Measurements from ENCODE around the gene CDC14A. TPM values are rescaled to one million over a fixed set of nuclear protein-coding genes. Genes with fewer than 3 reads are reported as not detected.

The CDC14A gene
- 10 to 100 TPM; 18.6 to 40.6 (median 28.8) TPM for total RNA-seq

- no peaks in the 10 kb centered on the region for H3K9me3 ChIP-seq
- peak; percentile 27 to 60 for TF ChIP-seq POLR2A (IDR thresholded peaks at IDR 0.05)
- TF ChIP-seq EP300 (IDR thresholded peaks at IDR 0.05): peak in 1 of 2 donors; percentile 86
- TF ChIP-seq CTCF (IDR thresholded peaks at IDR 0.05): no peak
- 0% methylated on average over 45 to 51 of the region's 65 CpGs for WGBS, 2 donors
- H3K27me3 ChIP-seq: no peaks in the 10 kb centered on the region
- peak within 1 kb of the TSS; percentile 81 to 93 (median 86) for H3K27ac ChIP-seq
- H3K36me3 ChIP-seq: no peaks in the 10 kb centered on the region
- peak; percentile 84 to 87 for DNase-seq (ENCODE audit: low spot score in 2 of 2)
- peaks cover 0 to 37% (median 26%) of the 10 kb centered on the region in 4 donors for H3K4me1 ChIP-seq
- peak within 1 kb of the TSS; percentile 70 to 99 (median 79) for H3K4me3 ChIP-seq
Observed at GRCh38 chr1:100352267-100353070, at the start of gene CDC14A. Gene CDC14A, plus strand, starts transcription at chr1:100352506. Its CDS starts 449 bp downstream, at chr1:100352955.

- H3K4me3 ChIP-seq: no peak overlapping the region
- 94 to 98% methylated on average over 2 of the region's 2 CpGs for WGBS, 2 donors
- TF ChIP-seq POLR2A (IDR thresholded peaks at IDR 0.05) (no peak), CTCF (IDR thresholded peaks at IDR 0.05) (no peak), EP300 (IDR thresholded peaks at IDR 0.05) (no peak)
- no peaks in the 10 kb centered on the region for H3K9me3 ChIP-seq
- no peaks in the 10 kb centered on the region for H3K4me1 ChIP-seq
- no peak for DNase-seq (ENCODE audit: low spot score in 2 of 2)
- H3K27me3 ChIP-seq: no peaks in the 10 kb centered on the region
- no peak overlapping the region for H3K27ac ChIP-seq
- H3K36me3 ChIP-seq: no peaks in the 10 kb centered on the region
Observed at GRCh38 chr1:100302739-100303138, 49.6 kb upstream of the CDC14A start.

GRCh38 chr1:100304227-100304626, 48.1 kb upstream of the CDC14A start:
- H3K27ac ChIP-seq: no peak overlapping the region
- H3K36me3 ChIP-seq: no peaks in the 10 kb centered on the region
- H3K27me3 ChIP-seq: no peaks in the 10 kb centered on the region
- no peak overlapping the region for H3K4me3 ChIP-seq
- 84 to 93% methylated on average over 2 of the region's 2 CpGs for WGBS, 2 donors
- no peaks in the 10 kb centered on the region for H3K4me1 ChIP-seq
- H3K9me3 ChIP-seq: peaks cover 0 to 1% (median 0%) of the 10 kb centered on the region in 4 donors
- TF ChIP-seq POLR2A (IDR thresholded peaks at IDR 0.05): no peak
- TF ChIP-seq EP300 (IDR thresholded peaks at IDR 0.05): no peak
- TF ChIP-seq CTCF (IDR thresholded peaks at IDR 0.05): no peak
- DNase-seq (ENCODE audit: low spot score in 2 of 2): no peak

GRCh38 chr1:100304921-100305320, 47.4 kb upstream of the CDC14A start:
- WGBS, 2 donors: 76 to 82% methylated on average over 3 of the region's 3 CpGs
- Histone ChIP-seq H3K27me3 (no peaks in the 10 kb centered on the region), H3K36me3 (no peaks in the 10 kb centered on the region), H3K27ac (no peak overlapping the region), H3K9me3 (peaks cover 0 to 4% (median 0%) of the 10 kb centered on the region in 4 donors), H3K4me1 (no peaks in the 10 kb centered on the region), H3K4me3 (no peak overlapping the region)
- TF ChIP-seq POLR2A (IDR thresholded peaks at IDR 0.05) (no peak), CTCF (IDR thresholded peaks at IDR 0.05) (no peak), EP300 (IDR thresholded peaks at IDR 0.05) (no peak)
- no peak for DNase-seq (ENCODE audit: low spot score in 2 of 2)

DNA sequence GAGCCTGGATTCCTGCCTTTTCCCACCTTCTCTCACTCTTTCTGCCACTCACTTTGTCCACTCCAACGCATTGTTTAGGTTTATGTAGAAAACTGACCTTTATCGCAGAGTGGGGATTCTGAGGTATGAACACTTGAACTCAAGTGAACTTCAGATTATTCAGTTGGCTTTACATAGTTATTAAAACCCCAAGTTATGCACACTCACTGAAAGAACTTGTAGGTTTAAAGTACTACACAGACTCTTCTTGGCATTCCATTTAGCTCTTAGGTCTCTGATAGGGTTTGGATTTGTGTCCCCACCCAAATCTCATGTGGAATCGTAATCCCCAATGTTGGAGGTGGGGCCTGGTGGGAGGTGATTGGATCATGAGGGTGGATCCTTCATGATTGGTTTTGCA, 46.4 kb upstream of the CDC14A start:
- no peaks in the 10 kb centered on the region for H3K27me3 ChIP-seq
- peaks cover 0 to 4% (median 0%) of the 10 kb centered on the region in 4 donors for H3K9me3 ChIP-seq
- no peak overlapping the region for H3K27ac ChIP-seq
- H3K4me1 ChIP-seq: no peaks in the 10 kb centered on the region
- no peak for DNase-seq (ENCODE audit: low spot score in 2 of 2)
- no peaks in the 10 kb centered on the region for H3K36me3 ChIP-seq
- WGBS, 2 donors: 89 to 95% methylated on average over 3 of the region's 3 CpGs
- no peak for TF ChIP-seq POLR2A (IDR thresholded peaks at IDR 0.05)
- TF ChIP-seq EP300 (IDR thresholded peaks at IDR 0.05): no peak
- TF ChIP-seq CTCF (IDR thresholded peaks at IDR 0.05): no peak
- no peak overlapping the region for H3K4me3 ChIP-seq

All from tibial nerve (tissue), 4 donors.